GM20000 (cell line): ENCODE measurements around the gene CLIC4.

Experiments used
- DNase-seq: peaks from one replicate; pipeline ENCODE4 v3.0.0; 2012; ENCODE audit warnings: low spot score
- TF ChIP-seq, protein P1 (sequence below): IDR thresholded peaks from 2 replicates; pipeline ENCODE4 v1.5.1; 2012; ENCODE audit warnings: mild to moderate bottlenecking, control low read depth; ENCODE audit errors: extremely low read depth, missing control alignments

CLIC4 gene

DNA sequence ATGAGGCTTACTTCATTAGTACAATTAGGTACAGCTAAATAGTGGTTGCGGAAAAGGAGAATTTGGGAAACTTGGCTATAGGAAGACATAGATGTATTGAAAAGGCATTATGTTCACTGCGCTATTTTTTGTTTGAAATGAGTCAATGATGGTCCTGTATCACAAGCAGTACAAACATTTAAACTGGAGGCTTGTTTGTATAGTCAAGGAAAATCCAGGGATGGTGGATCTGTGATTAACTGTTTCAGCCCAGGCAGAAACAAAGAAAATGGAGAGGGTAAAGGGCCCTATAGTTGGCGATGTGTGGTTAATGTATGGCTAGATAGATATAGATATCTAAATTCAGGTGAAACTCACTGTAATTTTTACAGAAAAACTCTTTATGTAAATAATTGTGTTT is 79.9 kb downstream of the CLIC4 start:
- TF ChIP-seq, protein P1, sequence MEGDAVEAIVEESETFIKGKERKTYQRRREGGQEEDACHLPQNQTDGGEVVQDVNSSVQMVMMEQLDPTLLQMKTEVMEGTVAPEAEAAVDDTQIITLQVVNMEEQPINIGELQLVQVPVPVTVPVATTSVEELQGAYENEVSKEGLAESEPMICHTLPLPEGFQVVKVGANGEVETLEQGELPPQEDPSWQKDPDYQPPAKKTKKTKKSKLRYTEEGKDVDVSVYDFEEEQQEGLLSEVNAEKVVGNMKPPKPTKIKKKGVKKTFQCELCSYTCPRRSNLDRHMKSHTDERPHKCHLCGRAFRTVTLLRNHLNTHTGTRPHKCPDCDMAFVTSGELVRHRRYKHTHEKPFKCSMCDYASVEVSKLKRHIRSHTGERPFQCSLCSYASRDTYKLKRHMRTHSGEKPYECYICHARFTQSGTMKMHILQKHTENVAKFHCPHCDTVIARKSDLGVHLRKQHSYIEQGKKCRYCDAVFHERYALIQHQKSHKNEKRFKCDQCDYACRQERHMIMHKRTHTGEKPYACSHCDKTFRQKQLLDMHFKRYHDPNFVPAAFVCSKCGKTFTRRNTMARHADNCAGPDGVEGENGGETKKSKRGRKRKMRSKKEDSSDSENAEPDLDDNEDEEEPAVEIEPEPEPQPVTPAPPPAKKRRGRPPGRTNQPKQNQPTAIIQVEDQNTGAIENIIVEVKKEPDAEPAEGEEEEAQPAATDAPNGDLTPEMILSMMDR = no peak
- DNase-seq = no peak

DNA sequence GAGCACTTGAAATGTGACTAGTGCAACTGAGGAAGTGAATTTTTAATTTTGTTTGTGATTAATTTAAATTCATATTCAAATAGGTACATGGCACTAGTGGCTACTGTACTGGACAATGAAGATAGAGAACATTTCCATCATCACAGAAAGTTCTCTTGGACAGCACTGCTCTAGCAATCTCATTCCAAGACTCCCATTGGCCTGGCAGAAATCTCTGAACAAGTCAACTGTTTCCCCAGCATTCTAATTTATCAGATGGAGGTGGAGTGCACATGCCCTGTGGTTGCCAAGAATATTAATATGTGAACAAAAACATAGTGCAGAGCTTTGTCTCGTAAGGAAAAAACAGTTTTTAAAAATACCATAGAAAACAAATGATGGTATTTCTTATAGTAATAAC is 81.3 kb downstream of the CLIC4 start:
- DNase-seq = no peak
- TF ChIP-seq, protein P1 = no peak

DNA sequence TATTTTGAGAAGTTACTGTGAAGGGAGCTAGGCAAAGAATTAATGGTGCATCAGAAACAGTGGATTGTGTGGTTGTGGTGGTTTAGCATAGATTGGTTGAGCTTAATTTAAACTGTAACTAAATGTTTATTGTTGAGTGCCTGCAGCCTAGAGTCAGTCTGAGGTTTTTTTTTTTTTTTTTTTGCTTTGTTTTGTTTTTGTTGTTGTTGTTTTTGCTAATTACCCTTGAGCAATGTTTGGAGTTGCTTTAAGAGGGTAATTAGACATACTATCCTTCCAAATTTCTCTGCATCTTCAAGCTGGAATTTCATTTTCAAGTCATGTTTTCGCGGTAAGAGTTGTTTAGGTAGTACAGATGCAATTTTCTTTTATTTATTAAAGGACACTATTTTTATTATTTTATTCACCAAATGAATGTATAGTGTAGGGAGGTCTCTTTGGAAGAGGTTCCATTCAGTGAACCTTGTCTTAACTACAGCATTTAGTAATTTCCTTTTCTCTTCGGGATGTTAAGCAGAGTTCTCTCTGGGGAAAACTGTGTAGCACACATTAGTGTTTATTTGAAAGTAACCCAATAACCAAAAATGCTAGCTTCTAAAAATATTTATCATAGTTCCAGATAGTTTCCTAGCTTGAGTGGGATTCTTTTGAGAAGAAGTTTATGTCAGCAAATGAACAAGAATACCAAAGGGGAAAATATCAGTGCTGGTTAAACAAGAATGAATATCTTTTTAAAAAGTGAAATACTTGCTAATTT is 82.3 kb downstream of the CLIC4 start:
- TF ChIP-seq, protein P1 = no peak
- DNase-seq = no peak

DNA sequence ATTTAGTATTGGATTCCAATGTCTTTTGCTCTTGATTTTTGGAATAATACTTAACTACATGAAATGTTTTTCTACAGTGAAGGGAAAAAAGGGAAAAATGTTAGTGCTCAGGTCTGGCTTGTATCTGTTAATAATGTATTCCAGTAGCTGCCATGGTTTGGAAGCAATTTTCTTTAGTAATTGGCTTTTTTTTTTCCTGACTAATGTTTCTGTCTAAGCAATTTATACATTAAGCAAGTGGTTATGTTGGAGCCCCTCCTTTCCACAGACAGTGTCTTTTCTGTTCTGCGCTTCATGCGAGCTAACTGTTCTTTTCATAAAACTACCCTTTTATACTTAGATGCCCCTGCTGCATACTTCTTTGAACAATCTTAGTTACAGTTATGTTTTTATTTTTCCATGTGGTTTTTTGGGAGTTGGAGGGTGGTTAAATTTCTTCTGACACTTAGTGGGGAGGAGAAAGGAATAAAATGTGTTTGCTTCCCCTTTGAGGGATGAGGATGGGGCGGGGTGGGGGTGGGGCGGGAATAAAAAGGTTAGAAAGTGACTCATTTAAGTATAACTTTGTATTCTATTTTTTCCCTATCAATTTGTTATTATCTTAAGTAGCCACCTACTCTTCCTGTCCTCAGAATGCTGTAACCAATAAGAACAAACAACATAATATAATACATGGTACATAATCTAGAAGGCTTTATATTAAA is 83.1 kb downstream of the CLIC4 start:
- TF ChIP-seq, protein P1 = no peak
- no peak for DNase-seq

DNA sequence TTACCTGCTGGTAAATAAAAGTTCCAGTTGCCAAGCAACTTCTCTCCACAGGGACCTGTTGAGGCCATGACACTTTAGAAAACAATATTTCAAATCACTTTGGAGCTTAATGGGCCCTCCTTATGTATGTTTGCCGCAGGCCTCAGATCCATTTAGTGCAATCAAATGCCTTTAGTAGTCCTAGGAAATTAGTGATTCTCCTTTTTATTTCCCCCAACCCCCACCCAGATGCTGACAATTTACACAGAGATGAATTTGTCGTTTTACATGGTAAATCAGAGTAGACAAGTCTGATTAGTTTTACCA is 83.6 kb downstream of the CLIC4 start:
- no peak for DNase-seq
- TF ChIP-seq, protein P1 = no peak

DNA sequence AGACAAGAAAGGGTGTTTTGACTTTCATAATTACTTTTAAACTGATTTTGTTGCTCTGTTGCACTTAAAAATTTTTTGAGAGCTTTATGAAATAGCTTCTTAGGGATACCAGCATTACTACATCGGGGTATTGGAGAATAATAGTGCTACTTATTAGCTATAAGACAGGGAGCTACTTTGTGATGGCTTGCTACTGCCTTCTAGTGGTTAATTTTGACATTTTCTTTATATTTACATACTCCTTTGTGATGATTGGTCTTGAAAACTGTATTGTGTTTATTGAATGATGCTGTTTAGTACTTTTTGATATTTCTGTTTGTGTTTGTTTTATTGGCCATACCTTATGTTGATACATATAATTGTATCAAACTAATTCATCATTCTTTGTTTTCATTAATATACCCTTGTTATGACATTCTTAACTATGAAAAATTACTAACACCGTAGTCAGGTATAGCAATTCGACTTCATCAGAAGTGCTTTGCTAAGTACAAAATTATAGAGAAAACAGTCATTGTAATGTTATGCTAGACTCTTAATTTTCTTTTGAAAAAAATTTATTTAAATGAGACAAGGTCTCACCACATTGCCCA is 85.5 kb downstream of the CLIC4 start:
- TF ChIP-seq, protein P1 = peak; percentile 39
- peak; percentile 35 for DNase-seq

DNA sequence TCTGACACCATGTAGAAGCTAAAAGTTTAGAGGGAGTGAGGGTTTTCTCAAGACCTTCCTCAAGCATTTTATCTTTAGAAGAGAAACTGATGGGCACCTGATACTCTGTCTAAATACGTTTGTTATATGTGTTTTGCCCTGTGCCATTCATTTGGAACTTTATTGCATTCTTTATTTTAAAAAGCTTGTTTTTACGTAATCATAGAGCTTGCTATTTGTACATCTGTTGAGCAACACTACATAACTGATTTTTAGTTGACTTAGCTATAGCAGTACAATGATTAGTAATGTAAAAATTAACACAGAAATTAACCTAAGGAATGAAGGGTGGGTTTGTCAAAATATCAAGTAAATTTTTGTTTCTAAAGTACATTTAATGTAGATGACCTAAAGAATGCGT is 96.3 kb downstream of the CLIC4 start:
- DNase-seq = no peak
- TF ChIP-seq, protein P1 = no peak
